ENCODE data around the gene TRIM8. TPM values are rescaled to one million over a fixed set of nuclear protein-coding genes. Genes with fewer than 3 reads are reported as not detected.

Gene TRIM8
- total RNA-seq, 1 experiment from 2014 or later: 61.4 TPM

DNA sequence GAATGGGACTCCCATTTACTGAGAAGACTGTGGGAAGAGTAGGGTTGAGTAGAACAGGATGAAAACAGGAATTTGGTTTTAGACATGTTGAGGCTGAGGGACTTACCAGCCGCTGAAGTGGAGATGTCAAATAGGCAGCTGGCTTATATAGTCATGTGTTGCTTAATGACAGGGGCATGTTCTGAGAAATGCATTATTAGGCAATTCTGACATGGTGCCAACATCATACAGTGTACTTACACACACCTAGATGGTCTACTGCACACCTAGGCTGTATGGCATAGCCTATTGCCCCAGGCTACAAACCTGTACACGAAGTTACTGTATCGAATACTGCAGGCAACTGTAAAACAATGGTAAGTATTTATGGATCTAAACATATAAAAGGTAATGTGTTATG, 52.5 kb downstream of the TRIM8 start:
- Histone ChIP-seq H3K4me2 (ENCODE audit: low read length) (no peak overlapping the region), H3K9ac (ENCODE audit: low read length) (no peak overlapping the region), H3K9me3 (ENCODE audit: low read length) (no peaks in the 10 kb centered on the region), H2AFZ (ENCODE audit: low read length) (no peak overlapping the region), H3K27me3 (ENCODE audit: low read length) (no peaks in the 10 kb centered on the region), H3K27ac (ENCODE audit: low read length) (no peak overlapping the region), H3K9me2 (replicated peaks; ENCODE audit: low read length) (no peaks in the 10 kb centered on the region), H3K79me2 (ENCODE audit: low read length) (no peaks in the 10 kb centered on the region), H3K36me3 (ENCODE audit: low read depth, low read length) (no peaks in the 10 kb centered on the region), H4K20me1 (ENCODE audit: low read length) (no peaks in the 10 kb centered on the region), H3F3A (ENCODE audit: low read length, unreplicated experiment) (no peaks in the 10 kb centered on the region), H3K4me3 (ENCODE audit: low read length) (no peak overlapping the region), H3K4me1 (ENCODE audit: insufficient read depth, low read length) (no peaks in the 10 kb centered on the region)
- ATAC-seq (no peak), DNase-seq (no peak)
- no TSS peak for BruUV-seq (replicated peaks)
- TF ChIP-seq EZH2phosphoT487 (IDR thresholded peaks at IDR 0.05; ENCODE audit: borderline replicate concordance, low read length): no peak
- TF ChIP-seq, protein P1, sequence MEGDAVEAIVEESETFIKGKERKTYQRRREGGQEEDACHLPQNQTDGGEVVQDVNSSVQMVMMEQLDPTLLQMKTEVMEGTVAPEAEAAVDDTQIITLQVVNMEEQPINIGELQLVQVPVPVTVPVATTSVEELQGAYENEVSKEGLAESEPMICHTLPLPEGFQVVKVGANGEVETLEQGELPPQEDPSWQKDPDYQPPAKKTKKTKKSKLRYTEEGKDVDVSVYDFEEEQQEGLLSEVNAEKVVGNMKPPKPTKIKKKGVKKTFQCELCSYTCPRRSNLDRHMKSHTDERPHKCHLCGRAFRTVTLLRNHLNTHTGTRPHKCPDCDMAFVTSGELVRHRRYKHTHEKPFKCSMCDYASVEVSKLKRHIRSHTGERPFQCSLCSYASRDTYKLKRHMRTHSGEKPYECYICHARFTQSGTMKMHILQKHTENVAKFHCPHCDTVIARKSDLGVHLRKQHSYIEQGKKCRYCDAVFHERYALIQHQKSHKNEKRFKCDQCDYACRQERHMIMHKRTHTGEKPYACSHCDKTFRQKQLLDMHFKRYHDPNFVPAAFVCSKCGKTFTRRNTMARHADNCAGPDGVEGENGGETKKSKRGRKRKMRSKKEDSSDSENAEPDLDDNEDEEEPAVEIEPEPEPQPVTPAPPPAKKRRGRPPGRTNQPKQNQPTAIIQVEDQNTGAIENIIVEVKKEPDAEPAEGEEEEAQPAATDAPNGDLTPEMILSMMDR (conservative IDR thresholded peaks at IDR 0.05; ENCODE audit: low read depth, low read length): no peak
- no peak for TF ChIP-seq EZH2 (IDR thresholded peaks at IDR 0.05; ENCODE audit: low read length, unreplicated experiment)
- intact Hi-C loops (cut with micrococcal nuclease): no loop called here
- ChIA-PET CTCF (no interaction called here), POLR2A (ENCODE audit: unreplicated experiment) (interaction anchor here (0.6 kb wide), 1 partner anchor 51 kb away, joined by 4 read pairs; no protein-coding TSS in a partner anchor)

DNA sequence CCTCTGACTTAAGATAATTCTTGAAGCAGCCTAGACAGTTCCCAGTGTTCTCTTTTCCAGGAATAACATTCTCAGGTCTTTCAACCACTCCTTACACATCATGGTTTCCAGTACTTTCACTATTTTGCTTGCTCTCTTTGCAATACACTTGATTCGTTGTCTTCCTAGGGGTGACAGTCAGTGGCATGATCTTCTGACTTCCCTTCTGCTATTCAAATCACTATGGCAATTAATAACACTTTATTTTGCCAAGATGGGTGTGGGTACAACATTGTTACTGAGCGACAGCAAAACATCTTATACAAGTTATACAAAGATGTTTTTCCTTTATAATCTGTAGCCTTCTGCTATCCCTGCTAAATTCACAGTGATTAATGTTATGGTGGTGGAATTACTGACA, 54.6 kb downstream of the TRIM8 start:
- ChIA-PET POLR2A (ENCODE audit: unreplicated experiment) (no interaction called here), CTCF (no interaction called here)
- TF ChIP-seq EZH2 (IDR thresholded peaks at IDR 0.05; ENCODE audit: low read length, unreplicated experiment) (no peak), EZH2phosphoT487 (IDR thresholded peaks at IDR 0.05; ENCODE audit: borderline replicate concordance, low read length) (no peak)
- TF ChIP-seq, protein P1 (conservative IDR thresholded peaks at IDR 0.05; ENCODE audit: low read depth, low read length): no peak
- Histone ChIP-seq H3K4me3 (ENCODE audit: low read length) (no peak overlapping the region), H3K27me3 (ENCODE audit: low read length) (no peaks in the 10 kb centered on the region), H3K9ac (ENCODE audit: low read length) (no peak overlapping the region), H3K4me2 (ENCODE audit: low read length) (no peak overlapping the region), H3K9me3 (ENCODE audit: low read length) (no peaks in the 10 kb centered on the region), H3K4me1 (ENCODE audit: insufficient read depth, low read length) (no peaks in the 10 kb centered on the region), H3K27ac (ENCODE audit: low read length) (no peak overlapping the region), H2AFZ (ENCODE audit: low read length) (no peak overlapping the region), H3K9me2 (replicated peaks; ENCODE audit: low read length) (no peaks in the 10 kb centered on the region), H4K20me1 (ENCODE audit: low read length) (no peaks in the 10 kb centered on the region), H3K36me3 (ENCODE audit: low read depth, low read length) (no peaks in the 10 kb centered on the region), H3F3A (ENCODE audit: low read length, unreplicated experiment) (no peaks in the 10 kb centered on the region), H3K79me2 (ENCODE audit: low read length) (no peaks in the 10 kb centered on the region)
- ATAC-seq: no peak
- intact Hi-C loops (cut with micrococcal nuclease): no loop called here
- no TSS peak for BruUV-seq (replicated peaks)
- DNase-seq: no peak

DNA sequence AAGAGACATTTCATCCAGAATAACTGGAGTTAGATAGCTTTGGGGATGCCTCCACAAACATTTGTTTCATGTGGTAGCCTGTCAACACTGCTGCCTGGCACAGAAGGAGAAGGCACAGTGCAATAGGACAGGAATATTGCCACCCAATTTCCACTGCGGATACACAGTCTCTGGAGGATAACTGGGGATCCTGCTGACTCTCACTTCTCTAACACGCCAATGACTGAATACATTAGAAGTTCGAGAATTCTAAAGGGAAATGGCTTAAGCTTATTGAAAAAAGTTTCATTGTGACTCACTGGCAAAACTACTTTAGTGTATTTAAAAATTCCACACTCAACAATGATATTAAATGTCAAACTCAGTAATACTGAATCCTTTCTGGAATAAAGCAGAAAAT, 57.0 kb downstream of the TRIM8 start:
- Histone ChIP-seq H3F3A (ENCODE audit: low read length, unreplicated experiment) (no peaks in the 10 kb centered on the region), H3K79me2 (ENCODE audit: low read length) (no peaks in the 10 kb centered on the region), H3K27ac (ENCODE audit: low read length) (no peak overlapping the region), H3K4me3 (ENCODE audit: low read length) (no peak overlapping the region), H3K9me3 (ENCODE audit: low read length) (no peaks in the 10 kb centered on the region), H3K36me3 (ENCODE audit: low read depth, low read length) (no peaks in the 10 kb centered on the region), H3K4me1 (ENCODE audit: insufficient read depth, low read length) (no peaks in the 10 kb centered on the region; the same call in 1 of the 2 replicates), H3K27me3 (ENCODE audit: low read length) (no peaks in the 10 kb centered on the region), H3K4me2 (ENCODE audit: low read length) (no peak overlapping the region), H3K9me2 (replicated peaks; ENCODE audit: low read length) (no peaks in the 10 kb centered on the region), H2AFZ (ENCODE audit: low read length) (no peak overlapping the region), H4K20me1 (ENCODE audit: low read length) (no peaks in the 10 kb centered on the region), H3K9ac (ENCODE audit: low read length) (no peak overlapping the region)
- POLR2A ChIA-PET (ENCODE audit: unreplicated experiment): no interaction called here
- intact Hi-C loops (cut with micrococcal nuclease): no loop called here
- no TSS peak for BruUV-seq (replicated peaks)
- TF ChIP-seq, protein P1 (conservative IDR thresholded peaks at IDR 0.05; ENCODE audit: low read depth, low read length): no peak
- TF ChIP-seq EZH2 (IDR thresholded peaks at IDR 0.05; ENCODE audit: low read length, unreplicated experiment) (no peak), EZH2phosphoT487 (IDR thresholded peaks at IDR 0.05; ENCODE audit: borderline replicate concordance, low read length) (no peak)
- CTCF ChIA-PET: interaction anchor here (0.6 to 0.7 kb wide), 2 partner anchors 15 to 58 kb away, joined by 3 read pairs; no protein-coding TSS in a partner anchor
- ATAC-seq (no peak), DNase-seq (no peak)

Measured in PC-3 (cell line).